HG03342 (cell line): Measurements from ENCODE around the gene CD58.
"Not testable (repeated sequence)": the region's sequence is repeated elsewhere in the genome, so short reads cannot be mapped to it uniquely, and the experiment has no call there.

Experiments used
- ATAC-seq: cut with Tn5 transposase; IDR thresholded peaks from one replicate; pipeline ENCODE4 v1.9.1; 2021; ENCODE audit warnings: mild to moderate bottlenecking, moderate library complexity; ENCODE audit not compliant: unreplicated experiment

Gene CD58

GRCh38 chr1:116572099-116572498, 1.3 kb upstream of the CD58 start:
- no peak for ATAC-seq

- ATAC-seq, result no peak
These were observed 541 bp upstream of the CD58 start for GRCh38 chr1:116571215-116571919.

GRCh38 chr1:116569776-116570357, 959 bp downstream of the CD58 start:
- ATAC-seq, result peak; percentile 23

GRCh38 chr1:116569381-116569670, 1.5 kb downstream of the CD58 start:
- ATAC-seq, result no peak

- ATAC-seq, result no peak
These were observed 2.0 kb downstream of the CD58 start for GRCh38 chr1:116568662-116569380.

- ATAC-seq, result no peak
These were observed 2.8 kb downstream of the CD58 start for GRCh38 chr1:116567790-116568661.

GRCh38 chr1:116565222-116565621, 5.6 kb downstream of the CD58 start:
- no peak for ATAC-seq

- ATAC-seq, result no peak
These were observed 6.4 kb downstream of the CD58 start for GRCh38 chr1:116564426-116564825.

GRCh38 chr1:116562465-116562864, 8.4 kb downstream of the CD58 start:
- ATAC-seq, result not testable (repeated sequence)

- ATAC-seq, result no peak
These were observed 9.3 kb downstream of the CD58 start for GRCh38 chr1:116561563-116561962.

- ATAC-seq, result no peak
These were observed 9.9 kb downstream of the CD58 start for GRCh38 chr1:116560704-116561490.

GRCh38 chr1:116559304-116559761, 11.5 kb downstream of the CD58 start:
- peak; percentile 35 for ATAC-seq

GRCh38 chr1:116558571-116558970, 12.3 kb downstream of the CD58 start:
- ATAC-seq, result no peak

- ATAC-seq, result no peak
These were observed 12.7 kb downstream of the CD58 start for GRCh38 chr1:116558140-116558549.

- no peak for ATAC-seq
These were observed 13.4 kb downstream of the CD58 start for GRCh38 chr1:116557323-116557878.

GRCh38 chr1:116556289-116557006, 14.4 kb downstream of the CD58 start:
- peak; percentile 60 for ATAC-seq

GRCh38 chr1:116554924-116555323, 15.9 kb downstream of the CD58 start:
- no peak for ATAC-seq

- no peak for ATAC-seq
These were observed 17.3 kb downstream of the CD58 start for GRCh38 chr1:116553386-116554115.
